NCI-H2107 (cell line): ENCODE results near the gene PHIP.

Experiments used
- DNase-seq: peaks from one replicate; lab custom pipeline; 2025; lab: John Stamatoyannopoulos, UW

Gene PHIP

GRCh38 chr6:79009819-79010218 lies 68.2 kb downstream of the PHIP start:
- no peak for DNase-seq

- no peak for DNase-seq
Observed at GRCh38 chr6:79005497-79005896, 72.6 kb downstream of the PHIP start.

DNA sequence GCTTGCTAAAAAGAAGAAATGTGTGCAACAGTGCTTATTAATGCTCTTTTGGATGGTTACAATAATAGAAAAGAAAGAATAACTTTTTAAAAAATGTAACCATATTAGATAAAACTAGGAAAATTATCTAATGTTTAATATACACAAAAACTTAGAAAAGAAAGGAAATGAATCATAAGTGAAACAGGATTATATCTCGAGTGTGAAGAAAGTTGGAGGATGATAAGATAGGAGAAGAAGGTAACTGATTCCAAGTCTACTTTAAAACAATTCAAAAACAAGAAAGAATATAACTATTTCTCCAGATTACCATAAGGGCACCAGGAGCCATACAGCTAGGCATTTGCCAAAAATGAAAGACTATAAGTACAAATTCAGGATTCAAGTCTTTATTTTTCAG lies 73.0 kb downstream of the PHIP start:
- DNase-seq = no peak

DNA sequence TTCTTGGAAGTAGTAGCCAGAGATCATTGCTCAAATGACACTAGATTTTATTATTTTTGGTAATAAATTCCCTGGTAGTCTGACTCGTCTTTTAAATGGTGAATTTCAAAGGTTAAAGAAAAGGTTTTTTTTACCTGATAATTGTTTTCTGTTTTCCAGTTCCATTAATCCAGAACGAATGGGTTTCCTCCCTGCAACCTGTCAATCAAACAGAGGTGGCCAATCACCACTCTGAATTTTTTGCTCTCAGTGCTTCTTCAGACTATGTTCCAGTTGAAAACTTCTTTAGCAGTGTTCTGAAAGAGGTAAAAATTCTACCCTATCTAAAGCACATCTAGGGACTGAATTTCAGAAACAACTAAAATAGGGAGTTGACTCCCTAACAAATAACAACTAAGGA lies 73.8 kb downstream of the PHIP start:
- DNase-seq = no peak

- DNase-seq = no peak
Observed at GRCh38 chr6:79001415-79001814, 76.6 kb downstream of the PHIP start.

GRCh38 chr6:78999737-79000136 lies 78.3 kb downstream of the PHIP start:
- no peak for DNase-seq

DNA sequence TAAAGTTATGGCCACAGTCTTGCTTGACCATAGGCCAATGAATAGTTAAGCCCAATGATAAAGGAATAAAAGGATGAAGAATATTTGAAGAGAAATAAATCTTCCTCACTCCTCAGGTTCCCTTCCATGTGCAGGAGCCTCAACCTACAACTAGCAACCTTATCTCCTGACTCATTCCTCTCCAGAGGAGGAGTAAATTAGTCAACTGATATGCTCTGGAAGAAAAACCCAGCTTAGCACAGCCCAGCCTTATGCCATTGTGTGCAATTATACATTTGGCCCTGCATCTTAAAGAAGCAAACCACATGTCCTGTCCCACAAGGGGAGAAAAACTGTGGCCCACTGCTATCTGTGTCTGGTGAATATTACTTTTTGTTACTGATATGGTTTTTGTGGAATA lies 82.1 kb downstream of the PHIP start:
- DNase-seq = no peak

GRCh38 chr6:78995346-78995745 lies 82.7 kb downstream of the PHIP start:
- no peak for DNase-seq

GRCh38 chr6:78993955-78994354 lies 84.1 kb downstream of the PHIP start:
- no peak for DNase-seq

DNA sequence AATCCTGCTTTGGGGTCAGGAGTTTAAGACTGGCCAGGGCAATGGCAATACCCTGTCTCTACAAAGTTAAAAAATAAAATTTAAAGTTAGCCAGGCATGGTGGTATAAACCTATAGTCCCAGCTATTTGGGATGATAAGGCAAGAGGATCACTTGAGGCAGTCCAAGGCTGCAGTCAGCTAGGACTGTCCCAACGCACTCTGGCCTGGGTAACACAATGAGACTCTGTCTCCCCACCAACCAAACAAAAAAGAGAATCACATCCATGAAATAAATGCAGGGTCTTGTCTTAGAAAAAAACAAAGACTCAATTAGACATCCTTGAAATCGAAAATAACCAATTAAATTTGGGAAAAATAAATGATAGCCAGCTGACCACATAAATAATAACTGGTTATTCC lies 88.9 kb downstream of the PHIP start:
- DNase-seq = no peak

DNA sequence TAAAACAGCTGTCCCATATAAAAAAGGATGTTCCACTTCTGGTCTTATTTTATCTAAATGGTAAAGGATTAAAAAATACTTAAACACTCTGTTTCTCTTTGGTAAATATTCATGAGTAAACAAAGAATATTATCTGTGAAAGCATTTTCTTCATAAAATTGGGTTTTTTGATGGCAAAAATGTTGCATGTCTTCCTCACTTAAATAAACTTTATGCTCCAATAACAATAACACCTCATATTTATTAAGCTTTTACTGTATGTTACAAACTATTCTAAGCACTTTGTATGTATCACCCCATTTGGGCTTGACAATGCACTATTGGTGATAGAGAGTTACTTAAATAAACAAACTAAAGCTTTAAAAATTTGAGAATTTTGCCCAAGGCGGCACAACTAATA lies 91.9 kb downstream of the PHIP start:
- DNase-seq = no peak

DNA sequence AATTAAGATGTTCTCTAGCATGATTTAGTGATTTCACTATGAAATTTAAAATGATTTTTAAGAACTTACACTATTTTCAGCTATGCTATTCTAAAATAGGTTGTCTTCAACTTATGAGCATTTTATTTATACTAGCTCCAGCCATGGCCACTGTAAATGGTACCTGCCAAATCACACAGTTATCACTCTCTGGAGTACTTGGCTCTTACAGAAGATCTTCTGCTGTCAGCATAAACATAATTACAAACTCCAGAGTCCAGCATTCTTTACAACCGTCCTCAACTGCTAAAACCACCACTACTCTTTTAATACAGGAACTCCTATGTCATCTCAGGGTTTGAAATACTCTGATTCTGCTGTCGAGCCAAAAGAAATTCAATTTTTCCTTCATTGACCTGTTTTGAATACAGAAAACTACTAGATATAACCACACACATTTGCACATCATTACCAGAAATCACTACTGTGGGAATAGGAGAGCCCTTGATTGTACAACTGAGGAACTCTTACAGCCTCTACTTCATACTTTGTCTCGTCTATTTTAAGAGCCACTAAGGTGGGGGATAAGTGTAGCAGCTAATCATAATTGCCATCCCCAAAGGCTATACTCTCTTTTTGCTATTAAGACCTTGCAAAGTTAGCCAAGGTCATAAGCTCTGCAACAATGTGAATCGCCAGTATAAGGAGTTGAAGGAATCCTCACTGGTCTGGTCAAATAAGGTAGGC lies 93.7 kb downstream of the PHIP start:
- no peak for DNase-seq

DNA sequence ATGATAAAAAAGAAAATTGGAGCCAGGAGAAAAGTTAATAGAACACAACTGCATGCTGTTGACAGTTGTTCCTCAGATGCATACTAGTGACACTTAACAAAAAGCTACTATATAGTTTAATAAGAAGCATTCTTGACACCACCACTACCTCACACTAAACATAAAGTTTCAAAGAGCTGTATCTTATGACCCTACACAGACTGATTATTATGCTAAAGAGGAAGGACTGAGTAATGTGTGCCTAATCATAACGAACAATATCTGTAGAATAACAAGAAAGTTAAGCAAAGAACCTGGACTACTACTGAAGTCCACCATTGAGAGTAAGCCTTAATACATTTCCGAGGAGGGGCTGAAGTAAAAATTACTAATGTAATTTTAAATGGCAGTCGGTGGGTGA lies 110.9 kb downstream of the PHIP start:
- DNase-seq = no peak

DNA sequence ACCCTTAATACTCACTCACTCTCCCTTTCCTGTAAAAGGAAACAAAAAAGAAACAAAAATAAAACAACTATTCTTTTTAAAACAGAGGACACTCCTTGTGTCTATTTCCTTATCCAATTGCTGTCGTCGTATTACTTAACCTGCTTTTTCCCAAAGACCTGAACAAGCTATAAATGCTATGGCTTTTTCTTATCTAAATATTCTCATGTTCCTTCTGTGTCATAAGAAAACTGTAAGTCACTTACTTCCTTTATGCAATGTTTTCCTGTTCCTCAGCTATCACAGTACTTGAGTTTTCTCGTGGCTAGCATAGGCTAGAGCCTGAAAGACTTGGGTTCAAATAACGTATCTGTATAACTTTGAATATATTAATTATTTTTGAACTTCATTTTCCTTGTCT lies 111.5 kb downstream of the PHIP start:
- DNase-seq = no peak

GRCh38 chr6:78962448-78962847 lies 115.6 kb downstream of the PHIP start:
- DNase-seq = no peak

GRCh38 chr6:78954740-78955139 lies 123.3 kb downstream of the PHIP start:
- DNase-seq = no peak

DNA sequence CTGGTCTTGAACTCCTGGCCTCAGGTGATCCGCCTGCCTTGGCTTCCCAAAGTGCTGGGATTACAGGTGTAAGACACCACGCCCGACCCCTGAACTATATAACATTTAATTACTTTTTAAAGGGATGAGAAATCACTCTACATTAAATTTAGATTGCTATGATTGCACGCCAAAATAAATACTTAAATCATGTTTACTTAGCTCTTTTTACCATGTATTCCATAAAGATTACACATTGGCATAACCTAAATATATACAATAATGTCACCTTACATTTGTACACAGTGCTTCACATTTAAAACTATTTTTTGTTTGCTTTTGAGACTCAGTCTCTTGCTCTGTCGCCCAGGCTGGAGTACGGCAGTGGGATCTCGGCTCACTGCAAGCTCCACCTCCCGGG lies 124.3 kb downstream of the PHIP start:
- DNase-seq = no peak

DNA sequence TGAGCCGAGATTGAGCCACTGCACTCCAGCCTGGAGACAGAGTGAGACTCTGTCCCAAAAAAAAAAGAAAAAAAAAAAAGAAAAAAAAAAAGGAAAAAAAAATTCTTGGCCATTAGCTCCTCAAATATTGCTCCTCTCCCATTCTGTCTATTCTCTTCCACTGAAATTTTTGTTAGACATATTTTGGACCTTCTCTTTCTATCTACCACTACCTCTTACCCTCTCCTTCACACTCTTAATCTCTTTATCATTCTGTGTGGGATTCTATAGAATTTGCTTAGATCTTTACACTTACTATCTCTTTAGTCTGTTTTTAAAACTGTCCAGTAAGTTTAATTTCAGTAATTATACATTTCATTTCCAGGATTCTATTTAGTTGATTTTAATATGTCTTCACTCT lies 125.7 kb downstream of the PHIP start:
- DNase-seq = no peak

- DNase-seq = no peak
Observed at GRCh38 chr6:78948785-78949184, 129.3 kb downstream of the PHIP start.

- DNase-seq = no peak
Observed at GRCh38 chr6:78947962-78948361, 130.1 kb downstream of the PHIP start.

DNA sequence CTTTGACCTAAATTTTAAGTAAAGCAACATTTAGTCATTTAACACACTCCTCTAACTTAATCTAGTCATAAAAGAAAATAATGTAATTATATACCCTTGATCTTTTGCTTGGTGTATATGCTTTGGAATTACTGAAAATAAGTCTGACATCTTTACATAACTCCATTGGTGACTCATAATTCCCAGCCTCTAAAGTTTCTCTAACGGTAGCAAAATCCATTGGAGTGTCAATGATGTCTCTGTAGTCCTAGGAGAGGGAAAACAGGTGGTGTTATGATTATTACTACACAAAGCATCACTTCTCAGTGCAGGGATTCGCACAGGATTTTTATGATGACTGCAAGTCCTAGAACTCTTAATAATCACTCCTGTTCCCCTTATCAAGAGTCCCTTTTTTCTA lies 130.5 kb downstream of the PHIP start:
- DNase-seq = no peak

- no peak for DNase-seq
Observed at GRCh38 chr6:78942446-78942845, 135.6 kb downstream of the PHIP start.

DNA sequence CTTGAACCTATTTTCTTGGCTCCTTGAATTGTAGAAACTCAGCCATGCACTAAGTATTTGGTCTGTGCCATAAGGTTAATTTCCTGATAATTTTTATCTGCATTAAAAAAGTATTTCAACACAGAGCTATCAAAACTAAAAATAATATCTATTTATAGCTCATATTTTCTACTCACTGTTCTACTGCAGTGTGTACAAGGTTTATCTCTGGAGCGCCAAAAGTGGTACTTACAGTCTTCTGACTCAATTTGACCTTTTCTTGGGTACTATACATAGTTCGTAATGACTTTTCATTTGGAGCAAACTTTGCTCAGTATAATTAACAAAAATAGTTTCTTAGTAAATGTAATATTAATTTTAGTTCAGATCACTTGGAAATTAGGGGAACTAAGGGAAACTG lies 141.5 kb downstream of the PHIP start:
- no peak for DNase-seq

DNA sequence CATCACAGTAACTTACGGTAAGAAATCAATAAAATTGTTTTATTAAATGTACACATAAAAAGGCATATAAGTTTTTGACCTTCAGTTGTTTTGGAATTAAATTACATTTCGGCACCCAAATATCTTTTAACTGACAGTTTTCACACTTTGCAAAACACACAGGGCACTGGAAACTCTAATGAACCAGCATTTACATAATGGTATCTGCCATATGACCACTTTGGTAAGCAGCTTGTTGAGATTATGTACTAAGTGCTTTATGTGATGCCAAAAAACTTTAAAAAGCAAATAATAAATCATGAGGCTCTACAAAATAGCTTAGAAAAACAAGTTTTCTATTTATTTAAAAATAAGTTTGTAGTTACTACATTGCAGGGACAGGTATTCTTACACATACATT lies 142.5 kb downstream of the PHIP start:
- no peak for DNase-seq

- DNase-seq = no peak
Observed at GRCh38 chr6:78925317-78925716, 152.7 kb downstream of the PHIP start.
